A549 (cell line): ENCODE measurements around the gene EVC2. TPM values are rescaled to one million over a fixed set of nuclear protein-coding genes. Genes with fewer than 3 reads are reported as not detected.

Experiments
- ATAC-seq, 2 experiments: fragments of 200-7000 bp in 1 of 2; fragments of >200 bp in 1 of 2; cut with Nextera tagmentation in 1 of 2; cut with Tn5 transposase in 1 of 2; 3 replicates each; pipeline versions ENCODE4 v1.8.0 to v1.9.1; 2018 to 2020; ENCODE audit warnings: mild to moderate bottlenecking in 1 of 2, moderate library complexity in 1 of 2
- CTCF ChIA-PET: fragments of 300-600 bp; sonication (Branson Sonifier 250); formaldehyde crosslinking; extraction: SDS; loops from one replicate; lab custom pipeline; 2021; ENCODE audit warnings: antibody characterized with exemption, inconsistent platforms; lab: Yijun Ruan, JAX
- POLR2A ChIA-PET: fragments of 350-600 bp; formaldehyde crosslinking; extraction: SDS; loops from one replicate; lab custom pipeline; 2021; ENCODE audit warnings: antibody characterized with exemption, inconsistent platforms; lab: Yijun Ruan, JAX
- DNase-seq, 2 experiments: peaks; one replicate each; pipeline versions ENCODE4 v3.0.0 to v3.0.0-alpha.2; 2011 to 2016; ENCODE audit warnings: low read depth in 1 of 2, low spot score in 1 of 2
- FAIRE-seq: peaks from 2 replicates; lab custom pipeline; 2011; peaks lifted over from hg19 to GRCh38; lab: Jason Lieb, UNC
- H3K27ac ChIP-seq, 2 experiments: fragments of >200 bp; sonication (Bioruptor Twin); formaldehyde crosslinking; 3 replicates each; pipeline ENCODE4 v1.5.1; 2016 to 2017
- H3K4me1 ChIP-seq: fragments of >200 bp; sonication (Bioruptor Twin); formaldehyde crosslinking; 3 replicates; pipeline ENCODE4 v1.6.1; 2016
- H3K4me2 ChIP-seq: fragments of >200 bp; sonication (Bioruptor Twin); formaldehyde crosslinking; 3 replicates; pipeline ENCODE4 v1.6.1; 2016
- H3K4me3 ChIP-seq: fragments of >200 bp; sonication (Bioruptor Twin); formaldehyde crosslinking; 3 replicates; pipeline ENCODE4 v1.5.1; 2016
- H3K9me3 ChIP-seq: fragments of >200 bp; sonication (Bioruptor Twin); formaldehyde crosslinking; 3 replicates; pipeline ENCODE4 v1.6.1; 2016
- ATOH8 ChIP-seq: fragments of 250-450 bp; sonication (Bioruptor Pico); IDR thresholded peaks from 2 replicates; pipeline ENCODE4 v1.5.0; 2020; ENCODE audit warnings: low read depth, mild to moderate bottlenecking, moderate library complexity
- BHLHE40 ChIP-seq: IDR thresholded peaks from 2 replicates; pipeline ENCODE4 v1.6.1; 2012; ENCODE audit warnings: low read depth, low read length, inconsistent platforms
- CBX8 ChIP-seq: fragments of 200-600 bp; sonication (generic); IDR thresholded peaks from 2 replicates; pipeline ENCODE4 v1.6.1; 2016
- CHD2 ChIP-seq: fragments of 150-350 bp; IDR thresholded peaks from 2 replicates; pipeline ENCODE4 v1.6.1; 2014; ENCODE audit warnings: low read length; ENCODE audit not compliant: partially characterized antibody
- EHF ChIP-seq: fragments of 250-450 bp; sonication (Bioruptor Pico); IDR thresholded peaks from 2 replicates; pipeline ENCODE4 v1.5.0; 2020; ENCODE audit warnings: mild to moderate bottlenecking
- FOSL2 ChIP-seq, 2 experiments: fragments of 450-650 bp in 1 of 2; fragments of >200 bp in 1 of 2; sonication (Bioruptor Twin) in 1 of 2; formaldehyde crosslinking; IDR thresholded peaks; 2 replicates each; pipeline versions ENCODE4 v1.5.0 to v1.6.1; 2016 to 2020; ENCODE audit warnings: mild to moderate bottlenecking in 1 of 2, moderate library complexity in 1 of 2
- FOXS1 ChIP-seq: fragments of 250-450 bp; sonication (Bioruptor Pico); IDR thresholded peaks from 2 replicates; pipeline ENCODE4 v1.5.0; 2020; ENCODE audit warnings: mild to moderate bottlenecking, moderate library complexity
- HMGXB4 ChIP-seq: fragments of 250-450 bp; sonication (Bioruptor Pico); IDR thresholded peaks from 2 replicates; pipeline ENCODE4 v1.5.0; 2021; ENCODE audit warnings: mild to moderate bottlenecking, moderate library complexity, borderline replicate concordance
- HOXA7 ChIP-seq: fragments of 250-450 bp; sonication (Bioruptor Pico); IDR thresholded peaks from 2 replicates; pipeline ENCODE4 v1.5.0; 2020; ENCODE audit warnings: mild to moderate bottlenecking, moderate library complexity
- HOXB13 ChIP-seq: fragments of 250-450 bp; sonication (Bioruptor Pico); IDR thresholded peaks from 2 replicates; pipeline ENCODE4 v1.5.0; 2020; ENCODE audit warnings: low read depth, mild to moderate bottlenecking, moderate library complexity
- HOXB5 ChIP-seq: fragments of 250-450 bp; sonication (Bioruptor Pico); IDR thresholded peaks from 2 replicates; pipeline ENCODE4 v1.5.0; 2020; ENCODE audit warnings: mild to moderate bottlenecking, moderate library complexity
- JUNB ChIP-seq: fragments of >200 bp; sonication (Bioruptor Twin); formaldehyde crosslinking; IDR thresholded peaks from 2 replicates; pipeline ENCODE4 v1.6.1; 2016
- KDM1A ChIP-seq: fragments of 200-600 bp; sonication (generic); IDR thresholded peaks from 2 replicates; pipeline ENCODE4 v1.6.1; 2016; ENCODE audit warnings: low read depth, mild to moderate bottlenecking
- MYC ChIP-seq: IDR thresholded peaks from 2 replicates; pipeline ENCODE4 v1.6.1; 2012; ENCODE audit warnings: mild to moderate bottlenecking, inconsistent platforms, low read length, improper control_type of control experiment, borderline replicate concordance
- NFE2L2 ChIP-seq: fragments of 150-350 bp; conservative IDR thresholded peaks from 2 replicates; pipeline ENCODE4 v1.6.1; 2014; ENCODE audit warnings: low read length
- NR3C1 ChIP-seq: fragments of >200 bp; sonication (Bioruptor Twin); formaldehyde crosslinking; IDR thresholded peaks from 3 replicates; pipeline ENCODE4 v1.6.1; 2017
- PBX3 ChIP-seq: IDR thresholded peaks from 2 replicates; pipeline ENCODE4 v1.6.1; 2012
- PHF8 ChIP-seq: fragments of 200-600 bp; sonication (generic); IDR thresholded peaks from 2 replicates; pipeline ENCODE4 v1.6.1; 2016; ENCODE audit warnings: low read depth, mild to moderate bottlenecking, antibody characterized with exemption, moderate library complexity, borderline replicate concordance
- RCOR1 ChIP-seq: fragments of 150-350 bp; IDR thresholded peaks from 2 replicates; pipeline ENCODE4 v1.6.1; 2014; ENCODE audit warnings: antibody characterized with exemption, low read length, low read depth
- REST ChIP-seq: fragments of 200-600 bp; sonication (generic); IDR thresholded peaks from 2 replicates; pipeline ENCODE4 v1.6.1; 2016; ENCODE audit warnings: antibody characterized with exemption, mild to moderate bottlenecking, moderate library complexity
- RFX5 ChIP-seq: fragments of 450-650 bp; IDR thresholded peaks from 2 replicates; pipeline ENCODE4 v1.7.1; 2014; ENCODE audit warnings: antibody characterized with exemption, mild to moderate bottlenecking, moderate library complexity
- TFCP2L1 ChIP-seq: fragments of 250-450 bp; sonication (Bioruptor Pico); IDR thresholded peaks from 2 replicates; pipeline ENCODE4 v1.5.0; 2021; ENCODE audit warnings: mild to moderate bottlenecking
- USF2 ChIP-seq: fragments of 450-650 bp; IDR thresholded peaks from 2 replicates; pipeline ENCODE4 v1.6.1; 2014; ENCODE audit warnings: antibody characterized with exemption
- WGBS: methylation state at CpG from one replicate; pipeline ENCODE4 v1.1.6; 2017; ENCODE audit errors: missing lambda C conversion rate; 5-methylcytosine and 5-hydroxymethylcytosine counted together
- polyA plus RNA-seq, 4 experiments: library from polyadenylated mRNA; depleted of rRNA in 3 of 4; stranded (reverse); fragments of >200 nt; fragmentation: RNase III in 1 of 4; extraction: RNeasy Plus Mini Kit Qiagen cat#74134 plus additional on column Dnase treatment in 1 of 4; gene quantifications; 2 replicates in 3 of 4; 3 replicates in 1 of 4; pipeline ENCODE4 v1.2.3, GENCODE V29; 2011 to 2017

EVC2 gene
- polyA plus RNA-seq, 2 of the 4 experiments (the other 2 are of a cell fraction), result 0.96 to 1.5 TPM

- ATAC-seq (no peak), FAIRE-seq (no peak), DNase-seq (no peak)
- 93% methylated on average over 5 of the region's 7 CpGs for WGBS
- Histone ChIP-seq H3K4me3 (no peak overlapping the region), H3K4me2 (no peak overlapping the region), H3K27ac (no peak overlapping the region), H3K9me3 (no peaks in the 10 kb centered on the region), H3K4me1 (peaks cover 36% of the 10 kb centered on the region)
- CTCF ChIA-PET, result no interaction called here
- no peak for TF ChIP-seq FOSL2 (IDR thresholded peaks at IDR 0.05)
- no peak for TF ChIP-seq FOSL2 (CRISPR knock-in tag; IDR thresholded peaks at IDR 0.05)
- no peak for TF ChIP-seq USF2
- TF ChIP-seq HOXB13 (CRISPR knock-in tag), result no peak
- no peak for TF ChIP-seq HOXA7
- TF ChIP-seq FOXS1, result no peak
- TF ChIP-seq PBX3, result no peak
- no peak for TF ChIP-seq NFE2L2
- no peak for TF ChIP-seq RCOR1
- no peak for TF ChIP-seq RFX5
- TF ChIP-seq NR3C1, result no peak
- TF ChIP-seq REST, result no peak
- no peak for TF ChIP-seq HMGXB4 (CRISPR knock-in tag)
- no peak for TF ChIP-seq HOXB5 (CRISPR knock-in tag)
- no peak for TF ChIP-seq CBX8
- POLR2A ChIA-PET, result no interaction called here
These were observed 47.3 kb upstream of the EVC2 start for GRCh38 chr4:5755679-5756078.

GRCh38 chr4:5755161-5755560, 46.8 kb upstream of the EVC2 start:
- Histone ChIP-seq H3K4me1 (peaks cover 36% of the 10 kb centered on the region), H3K4me2 (no peak overlapping the region), H3K27ac (no peak overlapping the region), H3K4me3 (no peak overlapping the region), H3K9me3 (no peaks in the 10 kb centered on the region)
- ChIA-PET CTCF (no interaction called here), POLR2A (no interaction called here)
- TF ChIP-seq TFCP2L1 (CRISPR knock-in tag), result no peak
- no peak for TF ChIP-seq JUNB
- TF ChIP-seq EHF (CRISPR knock-in tag), result no peak
- TF ChIP-seq MYC, result no peak
- no peak for TF ChIP-seq ATOH8 (CRISPR knock-in tag)
- no peak for TF ChIP-seq BHLHE40
- no peak for TF ChIP-seq KDM1A
- no peak for TF ChIP-seq NR3C1
- TF ChIP-seq PHF8, result no peak
- TF ChIP-seq HOXA7, result no peak
- TF ChIP-seq CHD2, result no peak
- no peak for FAIRE-seq
- WGBS, result 87% methylated on average over 16 of the region's 16 CpGs
- ATAC-seq, result no peak
- no peak for DNase-seq
